Vagina (tissue), 2 donors: ENCODE measurements around the gene WWOX. TPM values are rescaled to one million over a fixed set of nuclear protein-coding genes. Genes with fewer than 3 reads are reported as not detected.

Source experiments
- DNase-seq, 2 donors: peaks; one replicate each; pipeline ENCODE4 v3.0.0-alpha.2; 2017; ENCODE audit errors: extremely low spot score in 2 of 2
- H3K27ac ChIP-seq: fragments of 200-600 bp; sonication (generic); one replicate; pipeline ENCODE4 v1.5.1; 2019
- H3K27me3 ChIP-seq: fragments of 200-600 bp; sonication (generic); one replicate; pipeline ENCODE4 v1.5.1; 2019
- H3K36me3 ChIP-seq, 2 donors: fragments of 200-600 bp; sonication (generic); one replicate each; pipeline ENCODE4 v1.5.1; 2017 to 2019
- H3K4me1 ChIP-seq: fragments of 200-600 bp; sonication (generic); one replicate; pipeline ENCODE4 v1.5.1; 2019
- H3K4me3 ChIP-seq, 2 donors: fragments of 200-600 bp; sonication (generic); 1 replicate in 1 of 2; 2 replicates in 1 of 2; pipeline ENCODE4 v1.5.1; 2016 to 2019
- H3K9me3 ChIP-seq: fragments of 200-600 bp; sonication (generic); one replicate; pipeline ENCODE4 v1.5.1; 2019
- POLR2A ChIP-seq, 2 donors: fragments of 450-650 bp; IDR thresholded peaks; one replicate each; pipeline ENCODE4 v1.6.1; 2017; ENCODE audit warnings: antibody characterized with exemption in 2 of 2, mild to moderate bottlenecking in 2 of 2, moderate library complexity in 2 of 2
- POLR2AphosphoS5 ChIP-seq, 2 donors: sonication (generic); formaldehyde crosslinking; IDR thresholded peaks; one replicate each; pipeline ENCODE4 v1.9.0; 2017; ENCODE audit warnings: antibody characterized with exemption in 2 of 2, mild to moderate bottlenecking in 2 of 2, low read depth in 1 of 2; ENCODE audit not compliant: insufficient read depth in 1 of 2
- intact Hi-C: fragments of 100-400 bp; cut with DNase I; formaldehyde crosslinking; loops from one replicate; pipeline ENCODE4 v1.15.1; 2023
- total RNA-seq: library from RNA; depleted of rRNA; stranded (reverse); fragments of >200 nt; gene quantifications from one replicate; pipeline ENCODE4 v1.2.3, GENCODE V29; 2016
- TF ChIP-seq, protein P1 (sequence below), 3 experiments: fragments of 450-650 bp in 2 of 3; fragments of 200-600 bp in 1 of 3; sonication (generic) in 1 of 3; IDR thresholded peaks; one replicate each; pipeline ENCODE4 v1.5.1; 2017 to 2019; ENCODE audit warnings: antibody characterized with exemption in 3 of 3, mild to moderate bottlenecking in 2 of 3, moderate library complexity in 2 of 3

The WWOX gene
- total RNA-seq, 1 donor from 2014 or later: 33.1 TPM

DNA sequence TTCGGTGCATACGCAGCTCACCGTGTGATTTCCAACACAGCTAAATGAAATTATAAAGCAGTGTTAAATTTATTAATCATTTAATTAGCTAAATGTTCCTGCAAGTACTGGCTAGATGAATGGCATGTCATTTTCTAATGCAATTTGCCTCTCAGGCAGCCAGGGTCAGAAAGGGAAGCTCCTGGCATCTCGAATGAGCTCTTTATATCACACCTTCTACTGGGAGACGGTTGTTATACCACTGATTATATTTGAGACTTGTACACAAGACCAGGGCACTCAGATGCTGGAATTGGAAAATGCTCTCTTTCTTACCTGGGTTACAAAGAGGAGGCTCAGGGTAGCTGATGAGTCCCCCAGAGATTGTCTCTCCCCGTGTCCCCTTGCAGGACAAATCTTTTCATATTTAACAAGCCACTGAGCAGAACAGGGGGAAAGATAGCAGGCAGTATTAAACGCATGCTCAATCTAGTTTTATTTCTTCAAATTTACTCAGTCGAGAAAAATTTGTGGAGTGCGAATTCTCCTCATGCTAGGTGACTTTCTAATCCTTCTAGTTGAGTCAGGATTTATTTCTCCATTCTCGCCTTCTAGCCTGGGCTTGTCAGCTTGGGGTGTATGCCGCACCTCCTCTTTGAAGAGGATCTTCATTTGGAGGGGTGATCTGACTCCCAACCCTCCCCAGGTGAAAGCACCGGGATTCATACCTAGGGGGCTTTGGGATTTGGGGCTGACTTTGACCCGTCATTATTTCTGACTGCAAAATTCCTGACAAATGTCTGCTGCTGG is 1060.0 kb downstream of the WWOX start:
- Histone ChIP-seq H3K27ac (no peak overlapping the region), H3K4me3 (no peak overlapping the region), H3K36me3 (no peaks in the 10 kb centered on the region), H3K4me1 (peaks cover 12% of the 10 kb centered on the region), H3K9me3 (no peaks in the 10 kb centered on the region), H3K27me3 (no peaks in the 10 kb centered on the region)
- intact Hi-C loops: loop anchor here (5.0 kb wide), 1 partner anchor 1032 kb away; no protein-coding TSS in a partner anchor
- TF ChIP-seq POLR2AphosphoS5 (IDR thresholded peaks at IDR 0.05; ENCODE audit: insufficient read depth in 1 of 2, low read depth in 1 of 2) (no peak), POLR2A (IDR thresholded peaks at IDR 0.05) (no peak)
- TF ChIP-seq, protein P1, sequence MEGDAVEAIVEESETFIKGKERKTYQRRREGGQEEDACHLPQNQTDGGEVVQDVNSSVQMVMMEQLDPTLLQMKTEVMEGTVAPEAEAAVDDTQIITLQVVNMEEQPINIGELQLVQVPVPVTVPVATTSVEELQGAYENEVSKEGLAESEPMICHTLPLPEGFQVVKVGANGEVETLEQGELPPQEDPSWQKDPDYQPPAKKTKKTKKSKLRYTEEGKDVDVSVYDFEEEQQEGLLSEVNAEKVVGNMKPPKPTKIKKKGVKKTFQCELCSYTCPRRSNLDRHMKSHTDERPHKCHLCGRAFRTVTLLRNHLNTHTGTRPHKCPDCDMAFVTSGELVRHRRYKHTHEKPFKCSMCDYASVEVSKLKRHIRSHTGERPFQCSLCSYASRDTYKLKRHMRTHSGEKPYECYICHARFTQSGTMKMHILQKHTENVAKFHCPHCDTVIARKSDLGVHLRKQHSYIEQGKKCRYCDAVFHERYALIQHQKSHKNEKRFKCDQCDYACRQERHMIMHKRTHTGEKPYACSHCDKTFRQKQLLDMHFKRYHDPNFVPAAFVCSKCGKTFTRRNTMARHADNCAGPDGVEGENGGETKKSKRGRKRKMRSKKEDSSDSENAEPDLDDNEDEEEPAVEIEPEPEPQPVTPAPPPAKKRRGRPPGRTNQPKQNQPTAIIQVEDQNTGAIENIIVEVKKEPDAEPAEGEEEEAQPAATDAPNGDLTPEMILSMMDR (IDR thresholded peaks at IDR 0.05): no peak
- DNase-seq: peak in 1 of 2 donors; percentile 37

- intact Hi-C loops: loop anchor here (5.0 kb wide), 1 partner anchor 1036 kb away; no protein-coding TSS in a partner anchor
- no peak for DNase-seq
- Histone ChIP-seq H3K27ac (no peak overlapping the region), H3K36me3 (no peaks in the 10 kb centered on the region), H3K4me1 (peaks cover 12% of the 10 kb centered on the region), H3K27me3 (no peaks in the 10 kb centered on the region), H3K9me3 (no peaks in the 10 kb centered on the region), H3K4me3 (no peak overlapping the region)
- TF ChIP-seq POLR2AphosphoS5 (IDR thresholded peaks at IDR 0.05; ENCODE audit: insufficient read depth in 1 of 2, low read depth in 1 of 2) (no peak), POLR2A (IDR thresholded peaks at IDR 0.05) (no peak)
- TF ChIP-seq, protein P1 (IDR thresholded peaks at IDR 0.05): no peak
Measured at GRCh38 chr16:79162977-79163376, 1063.5 kb downstream of the WWOX start.

- no peaks in the 10 kb centered on the region for H3K27me3 ChIP-seq
- peaks cover 12% of the 10 kb centered on the region for H3K4me1 ChIP-seq
- intact Hi-C loops: loop anchor here (5.0 kb wide), 1 partner anchor 1037 kb away; no protein-coding TSS in a partner anchor
- peak overlapping the region; percentile 1 to 22 for H3K4me3 ChIP-seq
- H3K36me3 ChIP-seq: no peaks in the 10 kb centered on the region
- no peaks in the 10 kb centered on the region for H3K9me3 ChIP-seq
- no peak for DNase-seq
- TF ChIP-seq POLR2AphosphoS5 (IDR thresholded peaks at IDR 0.05; ENCODE audit: insufficient read depth in 1 of 2, low read depth in 1 of 2) (no peak), POLR2A (IDR thresholded peaks at IDR 0.05) (no peak)
- TF ChIP-seq, protein P1 (IDR thresholded peaks at IDR 0.05): no peak
- no peak overlapping the region for H3K27ac ChIP-seq
Measured at GRCh38 chr16:79163691-79164387, 1064.4 kb downstream of the WWOX start.

DNA sequence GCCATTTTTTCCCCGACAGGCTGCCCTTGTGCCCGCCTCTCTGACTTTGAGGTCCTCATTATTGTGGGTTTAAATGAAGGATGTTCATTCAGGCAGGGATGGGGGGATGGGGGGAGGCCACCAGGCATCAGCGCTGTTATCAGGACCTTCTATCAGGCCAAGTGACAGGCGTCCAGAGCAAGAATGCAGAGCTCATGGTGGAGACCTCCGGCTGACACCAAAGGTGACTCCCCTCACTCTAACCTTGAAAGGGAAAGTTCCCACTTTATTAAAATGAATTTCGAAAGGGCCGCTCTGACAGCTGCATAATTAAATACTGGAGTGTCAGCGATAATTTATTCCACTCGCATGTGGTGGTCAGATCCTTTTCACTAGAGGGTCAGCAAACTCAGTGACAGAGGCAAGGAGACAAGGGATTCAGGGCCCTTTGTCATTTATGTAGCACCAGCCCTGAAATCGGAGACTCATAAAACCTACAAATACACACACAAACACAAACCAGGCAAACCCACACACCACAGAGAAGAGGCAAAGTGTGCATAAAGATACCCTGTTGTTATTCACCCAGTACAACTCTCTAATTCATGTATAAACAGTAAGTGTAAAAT is 1065.0 kb downstream of the WWOX start:
- no peak for DNase-seq
- H3K27me3 ChIP-seq: no peaks in the 10 kb centered on the region
- intact Hi-C loops: loop anchor here (5.0 kb wide), 1 partner anchor 1037 kb away; no protein-coding TSS in a partner anchor
- no peak overlapping the region for H3K27ac ChIP-seq
- no peaks in the 10 kb centered on the region for H3K9me3 ChIP-seq
- TF ChIP-seq POLR2A (IDR thresholded peaks at IDR 0.05): no peak
- H3K4me1 ChIP-seq: peaks cover 12% of the 10 kb centered on the region
- H3K4me3 ChIP-seq: peak overlapping the region in 1 of 2 donors; percentile 1
- H3K36me3 ChIP-seq: no peaks in the 10 kb centered on the region

- no peak for DNase-seq
- intact Hi-C loops: no loop called here
- Histone ChIP-seq H3K27ac (no peak overlapping the region), H3K4me1 (peaks cover 12% of the 10 kb centered on the region), H3K27me3 (no peaks in the 10 kb centered on the region), H3K9me3 (no peaks in the 10 kb centered on the region), H3K4me3 (no peak overlapping the region), H3K36me3 (no peaks in the 10 kb centered on the region)
- TF ChIP-seq POLR2AphosphoS5 (IDR thresholded peaks at IDR 0.05; ENCODE audit: insufficient read depth in 1 of 2, low read depth in 1 of 2): no peak
- TF ChIP-seq POLR2A (IDR thresholded peaks at IDR 0.05): no peak
- TF ChIP-seq, protein P1 (IDR thresholded peaks at IDR 0.05): no peak
Measured at GRCh38 chr16:79165079-79165478, 1065.6 kb downstream of the WWOX start.
